IMR-90 (cell line): ENCODE data around the gene NOXA1. TPM values are rescaled to one million over a fixed set of nuclear protein-coding genes. Genes with fewer than 3 reads are reported as not detected.

ENCODE experiments used
- ATAC-seq: fragments of 200-7000 bp; cut with Tn5 transposase; 2 replicates; pipeline ENCODE4 v1.9.1; 2020; ENCODE audit warnings: low read depth, mild to moderate bottlenecking, moderate library complexity
- BruUV-seq: library from RNA; stranded (reverse); fragments of 400-500 nt; replicated peaks from 2 replicates; lab custom pipeline; 2021; lab: Mats Ljungman, UMichigan
- CTCF ChIA-PET: fragments of 300-600 bp; formaldehyde crosslinking; extraction: SDS; loops from one replicate; lab custom pipeline; 2021; ENCODE audit warnings: antibody characterized with exemption; lab: Yijun Ruan, JAX
- POLR2A ChIA-PET: fragments of 300-600 bp; sonication (Branson Sonifier 250); formaldehyde crosslinking; loops from one replicate; lab custom pipeline; 2022; ENCODE audit warnings: antibody characterized with exemption; ENCODE audit not compliant: unreplicated experiment; lab: Charles Lee
- DNase-seq: peaks from one replicate; pipeline ENCODE4 v3.0.0; 2013
- H2AFZ ChIP-seq: replicated peaks from 2 replicates; pipeline ENCODE3; 2013; ENCODE audit warnings: low read length, mild to moderate bottlenecking; ENCODE audit not compliant: poor library complexity
- H2AK5ac ChIP-seq: 2 replicates; pipeline ENCODE4 v1.6.1; 2013; ENCODE audit warnings: low read depth, low read length, inconsistent platforms
- H2AK9ac ChIP-seq: replicated peaks from 2 replicates; pipeline ENCODE3; 2013; ENCODE audit warnings: mild to moderate bottlenecking, low read depth, low read length, moderate library complexity; ENCODE audit not compliant: poor library complexity
- H2BK120ac ChIP-seq: 2 replicates; pipeline ENCODE4 v1.6.1; 2013; ENCODE audit warnings: low read depth, low read length, inconsistent platforms
- H2BK15ac ChIP-seq: 3 replicates; pipeline ENCODE4 v1.6.1; 2013; ENCODE audit warnings: low read depth, low read length, inconsistent platforms
- H2BK20ac ChIP-seq: 2 replicates; pipeline ENCODE4 v1.6.1; 2013; ENCODE audit warnings: low read depth, mild to moderate bottlenecking, inconsistent platforms, low read length, moderate library complexity
- H2BK5ac ChIP-seq: 2 replicates; pipeline ENCODE4 v1.6.1; 2013; ENCODE audit warnings: mild to moderate bottlenecking, low read depth, low read length, inconsistent platforms; ENCODE audit not compliant: poor library complexity, severe bottlenecking
- H3K14ac ChIP-seq: replicated peaks from 2 replicates; pipeline ENCODE4 v1.6.1; 2013; ENCODE audit warnings: low read depth, low read length, inconsistent platforms
- H3K18ac ChIP-seq: 2 replicates; pipeline ENCODE4 v1.6.1; 2013; ENCODE audit warnings: low read depth, low read length, control low read depth
- H3K23ac ChIP-seq: 2 replicates; pipeline ENCODE4 v1.6.1; 2013; ENCODE audit warnings: low read depth, low read length, inconsistent platforms
- H3K27ac ChIP-seq: 2 replicates; pipeline ENCODE4 v1.5.1; 2013; ENCODE audit warnings: mild to moderate bottlenecking, control low read depth, low read length; ENCODE audit not compliant: insufficient read depth
- H3K27me3 ChIP-seq: 2 replicates; pipeline ENCODE4 v1.6.1; 2013; ENCODE audit warnings: low read length; ENCODE audit not compliant: control insufficient read depth, insufficient read depth
- H3K36me3 ChIP-seq: 2 replicates; pipeline ENCODE4 v1.6.1; 2013; ENCODE audit warnings: low read length, mixed read lengths; ENCODE audit not compliant: control insufficient read depth, insufficient read depth
- H3K4ac ChIP-seq: 2 replicates; pipeline ENCODE4 v1.6.1; 2013; ENCODE audit warnings: low read depth, low read length, inconsistent platforms
- H3K4me1 ChIP-seq: 2 replicates; pipeline ENCODE4 v1.6.1; 2013; ENCODE audit warnings: low read length, mixed read lengths; ENCODE audit not compliant: control insufficient read depth, insufficient read depth
- H3K4me2 ChIP-seq: 2 replicates; pipeline ENCODE4 v1.6.1; 2013; ENCODE audit warnings: low read depth, mild to moderate bottlenecking, control low read depth, low read length, moderate library complexity
- H3K4me3 ChIP-seq: 2 replicates; pipeline ENCODE4 v1.5.1; 2013; ENCODE audit warnings: low read depth, mild to moderate bottlenecking, control low read depth, low read length, moderate library complexity; ENCODE audit not compliant: insufficient read depth
- H3K56ac ChIP-seq: 2 replicates; pipeline ENCODE4 v1.6.1; 2013; ENCODE audit warnings: low read length, inconsistent platforms; ENCODE audit not compliant: insufficient read depth; ENCODE audit errors: extremely low read depth
- H3K79me1 ChIP-seq, 2 experiments: 2 replicates each; pipeline ENCODE4 v1.6.1; 2013; ENCODE audit warnings: low read length in 2 of 2, inconsistent platforms in 1 of 2, low read depth in 1 of 2
- H3K9ac ChIP-seq: 2 replicates; pipeline ENCODE4 v1.6.1; 2013; ENCODE audit warnings: low read depth, low read length, control low read depth
- H3K9me1 ChIP-seq: 2 replicates; pipeline ENCODE4 v1.6.1; 2013; ENCODE audit warnings: low read length, inconsistent platforms; ENCODE audit not compliant: insufficient read depth
- H3K9me3 ChIP-seq: 2 replicates; pipeline ENCODE4 v1.6.1; 2013; ENCODE audit warnings: low read length; ENCODE audit not compliant: control insufficient read depth, insufficient read depth
- H4K20me1 ChIP-seq: 2 replicates; pipeline ENCODE4 v1.6.1; 2013; ENCODE audit warnings: low read length, inconsistent platforms; ENCODE audit not compliant: insufficient read depth
- H4K5ac ChIP-seq: 2 replicates; pipeline ENCODE4 v1.6.1; 2013; ENCODE audit warnings: mild to moderate bottlenecking, low read depth, low read length, control low read depth
- H4K8ac ChIP-seq, 2 experiments: 2 replicates each; pipeline ENCODE4 v1.6.1; 2013; ENCODE audit warnings: low read depth in 2 of 2, low read length in 2 of 2, control low read depth in 1 of 2, inconsistent platforms in 1 of 2
- H4K91ac ChIP-seq: 2 replicates; pipeline ENCODE4 v1.6.1; 2013; ENCODE audit warnings: low read depth, low read length, inconsistent platforms; ENCODE audit not compliant: insufficient read depth
- BHLHE40 ChIP-seq: fragments of 150-350 bp; IDR thresholded peaks from 2 replicates; pipeline ENCODE4 v1.6.1; 2016; ENCODE audit warnings: mild to moderate bottlenecking, low read depth, low read length
- MAFK ChIP-seq: IDR thresholded peaks from 2 replicates; pipeline ENCODE4 v1.6.1; 2012; ENCODE audit warnings: low read depth, low read length, improper control_type of control experiment
- MXI1 ChIP-seq: IDR thresholded peaks from 2 replicates; pipeline ENCODE4 v1.6.1; 2012; ENCODE audit warnings: low read depth, mild to moderate bottlenecking, low read length, moderate library complexity, borderline replicate concordance
- RAD21 ChIP-seq: IDR thresholded peaks from 2 replicates; pipeline ENCODE4 v1.6.1; 2012; ENCODE audit warnings: low read length, improper control_type of control experiment
- SMC3 ChIP-seq: fragments of 150-350 bp; IDR thresholded peaks from 2 replicates; pipeline ENCODE4 v1.6.1; 2016; ENCODE audit warnings: low read depth, mild to moderate bottlenecking, antibody characterized with exemption, low read length, moderate library complexity
- WGBS, 2 experiments: methylation state at CpG; one replicate each; pipeline versions ENCODE4 v1.1.5 to v1.1.7; 2013; ENCODE audit warnings: missing lambda C conversion rate in 2 of 2; ENCODE audit not compliant: insufficient read length in 1 of 2; ENCODE audit errors: extremely low coverage in 2 of 2; 5-methylcytosine and 5-hydroxymethylcytosine counted together
- dilution Hi-C: fragments of 300-500 bp; cut with HindIII; formaldehyde crosslinking; loops from one replicate; pipeline ENCODE4 v1.14.3; 2018; ENCODE audit warnings: low sequenced_read_pairs; ENCODE audit not compliant: unreplicated experiment
- in situ Hi-C: fragments of 300-500 bp; cut with MboI; formaldehyde crosslinking; loops from 3 replicates; pipeline ENCODE4 v1.14.3; 2019; ENCODE audit warnings: low sequenced_read_pairs, inconsistent platforms, mixed read lengths
- intact Hi-C: fragments of 100-400 bp; cut with micrococcal nuclease; formaldehyde crosslinking; loops from 2 replicates; pipeline ENCODE4 v1.10.0; 2022
- polyA plus RNA-seq, 3 experiments: library from polyadenylated mRNA; depleted of rRNA; stranded (reverse); fragments of >200 nt; gene quantifications; 2 replicates each; pipeline ENCODE4 v1.2.3, GENCODE V29; 2012; ENCODE audit warnings: low replicate concordance in 1 of 3
- total RNA-seq: library from RNA; depleted of rRNA; stranded (reverse); fragments of >200 nt; gene quantifications from 2 replicates; pipeline ENCODE4 v1.2.3, GENCODE V29; 2012
- TF ChIP-seq, protein P1 (sequence below): conservative IDR thresholded peaks from 2 replicates; pipeline ENCODE4 v1.5.1; 2012; ENCODE audit warnings: mild to moderate bottlenecking, low read depth, low read length, improper control_type of control experiment
- TF ChIP-seq, protein P2 (sequence below): fragments of 150-350 bp; IDR thresholded peaks from 2 replicates; pipeline ENCODE4 v1.6.1; 2017; ENCODE audit warnings: mild to moderate bottlenecking, antibody characterized with exemption, low read length, low read depth

NOXA1 gene
- total and polyA plus RNA-seq, 2 of the 4 experiments (the other 2 are of a cell fraction), result 0.17 TPM; not detected in 1

DNA sequence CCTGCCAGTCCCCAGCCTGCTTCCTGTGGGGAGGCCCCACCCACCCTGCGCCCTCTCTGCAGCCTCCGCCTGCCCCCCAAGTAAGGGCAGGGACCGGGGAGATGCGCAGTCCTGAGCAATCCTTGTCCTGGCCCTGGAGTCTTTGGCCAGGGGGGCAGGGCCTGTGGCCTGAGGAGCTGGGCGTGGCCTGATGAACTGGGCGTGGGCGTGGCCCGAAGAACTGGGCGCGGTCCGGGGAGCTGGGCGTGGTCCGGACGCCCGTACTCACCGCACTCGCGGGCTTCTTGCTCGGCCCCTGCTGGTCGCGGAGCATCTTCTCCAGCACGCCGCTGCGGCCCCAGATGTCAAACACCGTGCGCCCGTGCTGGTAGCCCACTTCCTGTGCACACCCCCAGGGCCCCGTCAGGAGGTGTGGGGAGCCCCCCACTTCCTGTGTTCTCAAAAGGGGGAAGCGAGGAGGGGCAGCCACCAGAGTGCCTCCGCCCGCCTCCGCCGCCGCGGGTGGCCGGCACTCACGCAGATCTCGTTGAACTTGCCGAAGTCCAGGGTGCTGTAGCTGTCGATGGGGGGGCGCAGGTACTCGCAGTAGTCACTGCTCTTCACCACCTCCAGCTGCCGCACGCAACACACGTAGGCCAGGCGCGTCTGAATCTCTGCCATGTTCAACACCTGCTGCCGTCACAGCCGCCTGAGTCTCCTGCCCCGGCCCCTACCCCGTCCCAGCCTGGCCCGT lies 38.6 kb downstream of the NOXA1 start:
- peaks cover 2% of the 10 kb centered on the region; the same call in 1 of the 2 replicates for H3K27me3 ChIP-seq
- no peak overlapping the region for H2BK15ac ChIP-seq
- no peak overlapping the region for H2BK5ac ChIP-seq
- H4K20me1 ChIP-seq, result peaks cover 16% of the 10 kb centered on the region
- H3K9me1 ChIP-seq, result no peaks in the 10 kb centered on the region
- no peak overlapping the region for H3K9ac ChIP-seq
- ATAC-seq (no peak), DNase-seq (no peak)
- no peak for TF ChIP-seq MAFK
- TF ChIP-seq MXI1, result no peak
- TF ChIP-seq, protein P1, sequence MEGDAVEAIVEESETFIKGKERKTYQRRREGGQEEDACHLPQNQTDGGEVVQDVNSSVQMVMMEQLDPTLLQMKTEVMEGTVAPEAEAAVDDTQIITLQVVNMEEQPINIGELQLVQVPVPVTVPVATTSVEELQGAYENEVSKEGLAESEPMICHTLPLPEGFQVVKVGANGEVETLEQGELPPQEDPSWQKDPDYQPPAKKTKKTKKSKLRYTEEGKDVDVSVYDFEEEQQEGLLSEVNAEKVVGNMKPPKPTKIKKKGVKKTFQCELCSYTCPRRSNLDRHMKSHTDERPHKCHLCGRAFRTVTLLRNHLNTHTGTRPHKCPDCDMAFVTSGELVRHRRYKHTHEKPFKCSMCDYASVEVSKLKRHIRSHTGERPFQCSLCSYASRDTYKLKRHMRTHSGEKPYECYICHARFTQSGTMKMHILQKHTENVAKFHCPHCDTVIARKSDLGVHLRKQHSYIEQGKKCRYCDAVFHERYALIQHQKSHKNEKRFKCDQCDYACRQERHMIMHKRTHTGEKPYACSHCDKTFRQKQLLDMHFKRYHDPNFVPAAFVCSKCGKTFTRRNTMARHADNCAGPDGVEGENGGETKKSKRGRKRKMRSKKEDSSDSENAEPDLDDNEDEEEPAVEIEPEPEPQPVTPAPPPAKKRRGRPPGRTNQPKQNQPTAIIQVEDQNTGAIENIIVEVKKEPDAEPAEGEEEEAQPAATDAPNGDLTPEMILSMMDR, result no peak
- TF ChIP-seq, protein P2, sequence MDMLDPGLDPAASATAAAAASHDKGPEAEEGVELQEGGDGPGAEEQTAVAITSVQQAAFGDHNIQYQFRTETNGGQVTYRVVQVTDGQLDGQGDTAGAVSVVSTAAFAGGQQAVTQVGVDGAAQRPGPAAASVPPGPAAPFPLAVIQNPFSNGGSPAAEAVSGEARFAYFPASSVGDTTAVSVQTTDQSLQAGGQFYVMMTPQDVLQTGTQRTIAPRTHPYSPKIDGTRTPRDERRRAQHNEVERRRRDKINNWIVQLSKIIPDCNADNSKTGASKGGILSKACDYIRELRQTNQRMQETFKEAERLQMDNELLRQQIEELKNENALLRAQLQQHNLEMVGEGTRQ, result no peak
- TF ChIP-seq RAD21, result no peak
- no peak for TF ChIP-seq SMC3
- no peak for TF ChIP-seq BHLHE40
- no peak overlapping the region for H3K14ac ChIP-seq
- H3K56ac ChIP-seq, result no peak overlapping the region
- H2AK9ac ChIP-seq, result peak overlapping the region; percentile 28
- no peak overlapping the region for H3K18ac ChIP-seq
- peaks cover 3 to 16% of the 10 kb centered on the region in 2 experiments; a peak in 3 of 4 replicates for H3K79me1 ChIP-seq
- dilution Hi-C loops (no loop called here), in situ Hi-C loops (no loop called here), intact Hi-C loops (no loop called here)
- WGBS, 2 experiments, result 84% methylated on average over 23 of the region's 52 CpGs; no CpG with 5 or more reads in 1 of the 2 experiments
- no peak overlapping the region for H2BK120ac ChIP-seq
- H2AK5ac ChIP-seq, result no peak overlapping the region
- no peak overlapping the region for H4K91ac ChIP-seq
- H3K27ac ChIP-seq, result no peak overlapping the region
- H3K4ac ChIP-seq, result no peak overlapping the region
- ChIA-PET CTCF (no interaction called here), POLR2A (no interaction called here)
- no peak overlapping the region for H4K8ac ChIP-seq
- H4K5ac ChIP-seq, result no peak overlapping the region
- H3K9me3 ChIP-seq, result no peaks in the 10 kb centered on the region
- no peak overlapping the region for H3K4me3 ChIP-seq
- H2AFZ ChIP-seq, result peak overlapping the region; percentile 32
- no TSS peak for BruUV-seq
- no peak overlapping the region for H2BK20ac ChIP-seq
- peaks cover 5% of the 10 kb centered on the region; the same call in 1 of the 2 replicates for H3K36me3 ChIP-seq
- H3K4me1 ChIP-seq, result peaks cover 11% of the 10 kb centered on the region
- H3K23ac ChIP-seq, result no peak overlapping the region
- H3K4me2 ChIP-seq, result no peak overlapping the region
